GM12878 (cell line): ENCODE data around the gene FAM9C. TPM values are rescaled to one million over a fixed set of nuclear protein-coding genes. Genes with fewer than 3 reads are reported as not detected.

Experiments used
- ATAC-seq: fragments of 200-7000 bp; cut with Tn5 transposase; 3 replicates; pipeline ENCODE4 v1.9.1; 2020; ENCODE audit warnings: mild to moderate bottlenecking, moderate library complexity
- BruUV-seq: library from RNA; stranded (reverse); fragments of 400-500 nt; replicated peaks from 2 replicates; lab custom pipeline; 2021; lab: Mats Ljungman, UMichigan
- CTCF ChIA-PET: fragments of 300-600 bp; sonication (Branson Sonifier 250); formaldehyde crosslinking; extraction: SDS; loops from one replicate; lab custom pipeline; 2021; ENCODE audit warnings: inconsistent platforms; lab: Yijun Ruan, JAX
- POLR2A ChIA-PET: fragments of 350-600 bp; formaldehyde crosslinking; extraction: SDS; loops from one replicate; lab custom pipeline; 2021; ENCODE audit warnings: inconsistent platforms; lab: Charles Lee
- RAD21 ChIA-PET: fragments of 300-600 bp; sonication (Branson Sonifier 250); formaldehyde crosslinking; loops from one replicate; lab custom pipeline; 2023; ENCODE audit warnings: antibody characterized with exemption; ENCODE audit not compliant: unreplicated experiment; lab: Charles Lee
- SMC1A ChIA-PET: fragments of 300-600 bp; sonication (Branson Sonifier 250); formaldehyde crosslinking; loops from one replicate; lab custom pipeline; 2023; ENCODE audit not compliant: unreplicated experiment, uncharacterized antibody; lab: Charles Lee
- DNase-seq: peaks from one replicate; pipeline ENCODE4 v3.0.0-alpha.2; 2011; ENCODE audit warnings: low read depth, low spot score
- FAIRE-seq: peaks from 3 replicates; lab custom pipeline; 2011; peaks lifted over from hg19 to GRCh38; lab: Jason Lieb, UNC
- H2AFZ ChIP-seq: 2 replicates; pipeline ENCODE4 v1.6.0; 2011; ENCODE audit warnings: low read depth, low read length, control low read depth; ENCODE audit not compliant: control insufficient read depth
- H3K27ac ChIP-seq: 2 replicates; pipeline ENCODE4 v1.5.1; 2011; ENCODE audit warnings: control low read depth; ENCODE audit not compliant: control insufficient read depth, insufficient read depth
- H3K27me3 ChIP-seq, 2 experiments: replicated peaks in 1 of 2; 2 replicates each; pipeline versions ENCODE4 v1.6.0 to v1.6.1; 2011; ENCODE audit warnings: low read length in 1 of 2; ENCODE audit not compliant: control insufficient read depth in 2 of 2, insufficient read depth in 2 of 2
- H3K36me3 ChIP-seq, 2 experiments: 2 replicates each; pipeline ENCODE4 v1.5.1; 2011; ENCODE audit warnings: low read length in 1 of 2; ENCODE audit not compliant: control insufficient read depth in 2 of 2, insufficient read depth in 2 of 2
- H3K4me1 ChIP-seq: 2 replicates; pipeline ENCODE4 v1.6.1; 2011; ENCODE audit warnings: mild to moderate bottlenecking, low read length, moderate library complexity, mixed read lengths; ENCODE audit not compliant: control insufficient read depth, insufficient read depth
- H3K4me2 ChIP-seq: 2 replicates; pipeline ENCODE4 v1.6.0; 2011; ENCODE audit warnings: control low read depth; ENCODE audit not compliant: control insufficient read depth, insufficient read depth
- H3K4me3 ChIP-seq: fragments of 200-600 bp; sonication (generic); 2 replicates; pipeline ENCODE4 v1.5.1; 2016
- H3K79me2 ChIP-seq: 2 replicates; pipeline ENCODE4 v1.6.0; 2011; ENCODE audit warnings: low read length; ENCODE audit not compliant: control insufficient read depth, insufficient read depth
- H3K9ac ChIP-seq: 2 replicates; pipeline ENCODE4 v1.8.0; 2011; ENCODE audit warnings: low read length, control low read depth, mixed read lengths; ENCODE audit not compliant: control insufficient read depth, insufficient read depth
- H3K9me3 ChIP-seq: replicated peaks from 3 replicates; pipeline ENCODE4 v1.5.1; 2011; ENCODE audit warnings: mild to moderate bottlenecking, low read length; ENCODE audit not compliant: control insufficient read depth, insufficient read depth
- H4K20me1 ChIP-seq: 2 replicates; pipeline ENCODE4 v1.6.0; 2011; ENCODE audit not compliant: control insufficient read depth, insufficient read depth
- ATF7 ChIP-seq: fragments of 450-650 bp; IDR thresholded peaks from 2 replicates; pipeline ENCODE4 v1.6.1; 2016; ENCODE audit warnings: low read depth, mild to moderate bottlenecking
- CREB1 ChIP-seq: IDR thresholded peaks from 2 replicates; pipeline ENCODE4 v1.6.1; 2012; ENCODE audit warnings: low read depth, mild to moderate bottlenecking, inconsistent platforms
- EED ChIP-seq: sonication (generic); IDR thresholded peaks from 2 replicates; pipeline ENCODE4 v1.6.1; 2016; ENCODE audit warnings: antibody characterized with exemption, low read depth
- MTA3 ChIP-seq: IDR thresholded peaks from 2 replicates; pipeline ENCODE4 v1.6.1; 2012; ENCODE audit warnings: low read length, inconsistent platforms, borderline replicate concordance
- NFYB ChIP-seq: IDR thresholded peaks from 2 replicates; pipeline ENCODE4 v1.6.1; 2011; ENCODE audit warnings: low read depth, mild to moderate bottlenecking, low read length, improper control_type of control experiment, moderate library complexity; ENCODE audit not compliant: insufficient read depth
- NRF1 ChIP-seq: conservative IDR thresholded peaks from 2 replicates; pipeline ENCODE4 v1.6.1; 2011; ENCODE audit warnings: mild to moderate bottlenecking, low read depth, low read length, improper control_type of control experiment
- SP1 ChIP-seq: IDR thresholded peaks from one replicate; pipeline ENCODE4 v1.6.1; 2011; ENCODE audit warnings: low read depth, low read length
- WGBS: methylation state at CpG from one replicate; pipeline ENCODE4 v1.1.6; 2016; ENCODE audit warnings: low lambda C conversion rate; ENCODE audit not compliant: insufficient replicate concordance, insufficient coverage; ENCODE audit errors: missing lambda C conversion rate; 5-methylcytosine and 5-hydroxymethylcytosine counted together
- in situ Hi-C: fragments of 300-500 bp; cut with MboI; formaldehyde crosslinking; loops from 9 replicates; pipeline ENCODE4 v1.14.3; 2018; ENCODE audit warnings: mixed read lengths
- intact Hi-C: fragments of 100-400 bp; cut with micrococcal nuclease; formaldehyde crosslinking; loops from one replicate; pipeline ENCODE4 v1.14.2; 2022; ENCODE audit not compliant: unreplicated experiment
- polyA plus RNA-seq, 11 experiments: library from polyadenylated mRNA; depleted of rRNA in 4 of 11; unstranded in 6 of 11; stranded (reverse) in 5 of 11; fragments of >200 nt; fragmentation: Nextera tagmentation in 4 of 11; fragmentation: Illumina TruSeq in 1 of 11; extraction: Ambion mirVana in 4 of 11; extraction: Trizol in 1 of 11; gene quantifications; 1 replicate in 1 of 11; 2 replicates in 10 of 11; pipeline versions ENCODE4 v1.2.1 to v1.2.3, GENCODE V29; 2011 to 2016; ENCODE audit warnings: inconsistent platforms in 2 of 11, missing spikeins in 2 of 11, low read depth in 1 of 11
- total RNA-seq, 4 experiments: library from RNA; depleted of rRNA in 3 of 4; stranded (reverse); fragments of >200 nt in 3 of 4; fragmentation: Illumina TruSeq in 1 of 4; extraction: Trizol in 1 of 4; gene quantifications; 2 replicates each; pipeline versions ENCODE4 v1.2.1 to v1.2.3, GENCODE V29; 2013 to 2021
- TF ChIP-seq, protein P1 (sequence below): fragments of 450-650 bp; IDR thresholded peaks from 2 replicates; pipeline ENCODE4 v1.6.1; 2018; ENCODE audit warnings: borderline replicate concordance, mild to moderate bottlenecking; ENCODE audit not compliant: partially characterized antibody
- TF ChIP-seq, protein P2 (sequence below): fragments of 450-650 bp; IDR thresholded peaks from 2 replicates; pipeline ENCODE4 v1.6.1; 2014; ENCODE audit warnings: mild to moderate bottlenecking

The FAM9C gene
- total and polyA plus RNA-seq, 10 of the 15 experiments (the other 5 are each of a cell fraction or from before 2014, with no cell fraction given), result 0.01 to 0.03 TPM; not detected in 8

DNA sequence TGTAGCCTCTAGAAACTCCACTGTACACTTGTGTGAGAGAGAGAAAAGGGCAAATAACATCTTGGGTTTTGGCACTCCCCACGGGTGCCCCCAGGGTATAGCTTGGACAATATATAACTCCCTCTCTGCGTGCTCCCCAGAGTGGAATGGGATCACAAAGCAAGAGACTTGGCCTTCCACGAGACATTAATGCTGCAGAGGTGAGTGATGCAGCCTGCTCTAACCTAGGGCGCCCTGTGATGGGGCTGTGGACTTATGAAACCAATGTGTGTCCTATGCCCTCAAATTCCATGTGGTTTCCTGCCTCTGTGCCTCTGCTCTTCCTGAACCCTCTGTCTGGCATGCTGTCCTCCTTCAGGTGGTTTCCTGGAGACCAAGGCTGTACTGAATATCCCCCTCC, 22.0 kb upstream of the FAM9C start:
- CTCF ChIA-PET, result no interaction called here

More for the DNA sequence above, 22.0 kb upstream of the FAM9C start:
- ChIA-PET POLR2A (no interaction called here), RAD21 (interaction anchor here (1.1 kb wide), 1 partner anchor 60 kb away, joined by 4 read pairs; no protein-coding TSS in a partner anchor), SMC1A (interaction anchor here (1.2 to 1.3 kb wide), 2 partner anchors 20 to 53 kb away, joined by 3 to 4 read pairs; no protein-coding TSS in a partner anchor)
- BruUV-seq, result no TSS peak
- Histone ChIP-seq H3K4me2 (no peak overlapping the region), H3K27me3 (no peaks in the 10 kb centered on the region), H4K20me1 (no peaks in the 10 kb centered on the region), H3K9ac (no peak overlapping the region), H3K27ac (no peak overlapping the region), H3K4me1 (no peaks in the 10 kb centered on the region), H3K9me3 (peaks cover 13% of the 10 kb centered on the region), H2AFZ (no peak overlapping the region), H3K4me3 (no peak overlapping the region), H3K36me3 (no peaks in the 10 kb centered on the region; a peak in 1 of 4 replicates), H3K79me2 (no peaks in the 10 kb centered on the region)
- in situ Hi-C loops (no loop called here), intact Hi-C loops (no loop called here)
- TF ChIP-seq SP1 (no peak), EED (no peak), ATF7 (no peak), NRF1 (no peak), NFYB (no peak), MTA3 (no peak), CREB1 (no peak)
- TF ChIP-seq, protein P1, sequence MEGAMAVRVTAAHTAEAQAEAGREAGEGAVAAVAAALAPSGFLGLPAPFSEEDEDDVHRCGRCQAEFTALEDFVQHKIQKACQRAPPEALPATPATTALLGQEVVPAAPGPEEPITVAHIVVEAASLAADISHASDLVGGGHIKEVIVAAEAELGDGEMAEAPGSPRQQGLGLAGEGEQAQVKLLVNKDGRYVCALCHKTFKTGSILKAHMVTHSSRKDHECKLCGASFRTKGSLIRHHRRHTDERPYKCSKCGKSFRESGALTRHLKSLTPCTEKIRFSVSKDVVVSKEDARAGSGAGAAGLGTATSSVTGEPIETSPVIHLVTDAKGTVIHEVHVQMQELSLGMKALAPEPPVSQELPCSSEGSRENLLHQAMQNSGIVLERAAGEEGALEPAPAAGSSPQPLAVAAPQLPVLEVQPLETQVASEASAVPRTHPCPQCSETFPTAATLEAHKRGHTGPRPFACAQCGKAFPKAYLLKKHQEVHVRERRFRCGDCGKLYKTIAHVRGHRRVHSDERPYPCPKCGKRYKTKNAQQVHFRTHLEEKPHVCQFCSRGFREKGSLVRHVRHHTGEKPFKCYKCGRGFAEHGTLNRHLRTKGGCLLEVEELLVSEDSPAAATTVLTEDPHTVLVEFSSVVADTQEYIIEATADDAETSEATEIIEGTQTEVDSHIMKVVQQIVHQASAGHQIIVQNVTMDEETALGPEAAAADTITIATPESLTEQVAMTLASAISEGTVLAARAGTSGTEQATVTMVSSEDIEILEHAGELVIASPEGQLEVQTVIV, result no peak
- TF ChIP-seq, protein P2, sequence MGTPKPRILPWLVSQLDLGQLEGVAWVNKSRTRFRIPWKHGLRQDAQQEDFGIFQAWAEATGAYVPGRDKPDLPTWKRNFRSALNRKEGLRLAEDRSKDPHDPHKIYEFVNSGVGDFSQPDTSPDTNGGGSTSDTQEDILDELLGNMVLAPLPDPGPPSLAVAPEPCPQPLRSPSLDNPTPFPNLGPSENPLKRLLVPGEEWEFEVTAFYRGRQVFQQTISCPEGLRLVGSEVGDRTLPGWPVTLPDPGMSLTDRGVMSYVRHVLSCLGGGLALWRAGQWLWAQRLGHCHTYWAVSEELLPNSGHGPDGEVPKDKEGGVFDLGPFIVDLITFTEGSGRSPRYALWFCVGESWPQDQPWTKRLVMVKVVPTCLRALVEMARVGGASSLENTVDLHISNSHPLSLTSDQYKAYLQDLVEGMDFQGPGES, result no peak
- 52% methylated on average over 4 of the region's 4 CpGs for WGBS
- no peak for FAIRE-seq
- ATAC-seq, result peak; percentile 44
- no peak for DNase-seq
